ENCODE results near the gene ZNF700. TPM values are rescaled to one million over a fixed set of nuclear protein-coding genes. Genes with fewer than 3 reads are reported as not detected.
A peak's percentile ranks its signal among the peaks of the same experiment; 100 is the strongest.
"Not testable (repeated sequence)": the region's sequence is repeated elsewhere in the genome, so short reads cannot be mapped to it uniquely, and the experiment has no call there.

Gene ZNF700
- 5.6 TPM for total RNA-seq

DNA sequence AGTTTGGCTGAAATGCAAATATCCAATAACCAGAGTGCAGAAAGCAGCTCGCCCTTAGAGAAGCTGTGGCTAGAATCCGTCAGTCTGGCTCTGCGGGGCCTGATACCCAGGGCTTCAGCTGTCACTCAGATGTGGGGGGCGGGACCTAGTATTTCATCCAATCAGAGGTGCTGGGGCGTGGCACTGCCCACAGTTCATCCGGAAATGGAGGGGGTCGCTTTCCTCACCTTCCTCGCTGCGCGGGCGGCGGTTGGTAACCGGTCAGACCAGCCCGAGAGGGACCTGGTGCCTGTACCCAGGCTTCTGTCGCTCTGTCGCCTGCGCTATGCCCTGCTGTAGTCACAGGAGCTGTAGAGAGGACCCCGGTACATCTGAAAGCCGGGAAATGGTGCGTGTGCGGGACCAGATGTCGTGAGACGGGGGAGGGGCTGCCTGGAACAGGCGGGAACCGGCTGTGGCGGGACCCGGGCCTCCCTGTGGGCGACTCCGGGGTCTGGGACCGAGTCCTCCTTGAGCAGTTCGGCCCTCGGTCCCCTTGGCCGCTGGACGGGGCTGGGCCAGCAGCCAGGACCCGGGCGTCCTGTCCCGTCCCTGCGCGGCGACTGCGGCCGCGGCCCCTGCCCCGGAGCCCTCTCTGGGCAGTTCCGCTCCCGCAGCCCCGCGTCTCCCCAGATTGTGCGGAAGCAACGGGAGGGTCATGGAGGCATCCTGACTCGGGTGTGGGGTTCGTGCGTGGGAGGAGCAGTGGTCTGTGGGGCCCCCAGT is at the start of gene ZNF700:
TSS of gene ZNF700 (plus strand) at position 222 of the 765 bp plus-strand sequence. CDS start at position 326, 104 bp downstream.
- peak; percentile 96 for DNase-seq (ENCODE audit: low spot score)
- ATAC-seq = peak; percentile 93

GRCh38 chr19:11879687-11880266 is 45.1 kb upstream of the ZNF700 start:
- ATAC-seq = peak; percentile 59
- not testable (repeated sequence) for DNase-seq (ENCODE audit: low spot score)

DNA sequence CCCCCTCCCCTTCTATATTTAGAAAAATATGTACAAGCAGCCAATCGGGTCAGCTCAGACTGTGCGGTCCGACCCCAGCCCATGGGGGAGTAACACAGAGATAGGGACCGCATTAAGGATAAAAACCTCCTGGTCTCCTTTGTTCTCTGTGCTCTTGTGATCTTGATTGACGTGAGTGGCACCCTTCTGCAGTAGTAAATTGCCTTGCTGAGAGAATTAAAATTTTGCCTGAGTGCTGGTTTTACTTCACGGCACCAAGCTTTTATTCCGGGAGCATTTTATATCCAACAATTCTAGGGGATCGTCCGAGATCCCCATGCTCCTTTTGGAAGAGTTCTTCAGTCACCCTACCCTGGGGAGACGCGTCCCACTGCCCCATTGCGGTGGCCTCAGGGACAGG is 44.3 kb upstream of the ZNF700 start:
- no peak for ATAC-seq
- no peak for DNase-seq (ENCODE audit: low spot score)

DNA sequence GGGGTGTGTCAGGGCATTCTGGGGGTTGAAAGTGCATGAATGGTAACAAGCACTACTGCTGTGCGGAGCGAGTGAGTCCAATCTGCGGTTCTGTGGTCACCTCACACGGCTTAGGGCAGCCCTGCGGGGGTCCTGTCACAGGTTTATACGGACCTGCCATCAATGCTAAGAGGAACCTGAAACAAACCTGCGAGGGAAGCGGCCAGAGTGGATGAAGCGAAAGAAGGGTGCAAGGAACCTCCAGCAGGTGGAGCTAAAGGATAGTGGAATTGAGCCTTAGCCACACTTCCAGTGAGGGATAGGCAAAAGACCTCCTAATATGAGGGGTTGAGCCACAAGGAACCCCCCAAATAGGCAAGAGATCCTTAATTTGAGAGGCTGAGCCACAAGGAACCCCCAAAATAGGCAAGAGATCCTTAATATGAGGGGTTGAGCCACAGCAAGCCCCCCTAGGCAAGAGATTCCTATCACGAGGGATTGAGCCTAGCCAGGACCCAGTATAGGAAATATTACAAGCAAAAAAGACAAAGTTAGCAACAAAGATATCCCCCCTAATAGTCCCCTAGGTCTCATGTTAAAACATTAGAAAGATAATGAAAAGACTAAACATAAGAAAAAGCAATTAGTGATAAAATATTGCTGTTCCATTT is 43.6 kb upstream of the ZNF700 start:
- ATAC-seq = peak; percentile 99
- DNase-seq (ENCODE audit: low spot score) = peak; percentile 63

DNA sequence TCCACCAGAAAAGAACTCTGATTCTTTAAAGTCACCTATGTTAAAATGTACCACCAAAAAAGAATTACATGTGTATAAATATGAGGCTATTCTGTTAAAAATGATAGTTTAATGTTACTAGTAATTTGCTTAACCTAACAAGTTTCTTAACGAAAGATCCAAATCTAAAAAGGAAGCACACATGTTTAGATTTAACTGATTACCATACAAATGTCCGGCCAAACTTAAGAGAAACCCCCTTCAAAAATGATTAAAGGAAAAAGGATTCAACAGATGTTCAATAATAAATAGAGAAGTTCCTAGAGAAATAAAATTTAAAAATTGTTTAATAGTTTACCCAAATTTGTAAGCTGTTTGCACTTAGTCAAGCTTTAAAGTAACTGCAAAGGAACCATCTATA is 42.3 kb upstream of the ZNF700 start:
- ATAC-seq = no peak
- no peak for DNase-seq (ENCODE audit: low spot score)

DNA sequence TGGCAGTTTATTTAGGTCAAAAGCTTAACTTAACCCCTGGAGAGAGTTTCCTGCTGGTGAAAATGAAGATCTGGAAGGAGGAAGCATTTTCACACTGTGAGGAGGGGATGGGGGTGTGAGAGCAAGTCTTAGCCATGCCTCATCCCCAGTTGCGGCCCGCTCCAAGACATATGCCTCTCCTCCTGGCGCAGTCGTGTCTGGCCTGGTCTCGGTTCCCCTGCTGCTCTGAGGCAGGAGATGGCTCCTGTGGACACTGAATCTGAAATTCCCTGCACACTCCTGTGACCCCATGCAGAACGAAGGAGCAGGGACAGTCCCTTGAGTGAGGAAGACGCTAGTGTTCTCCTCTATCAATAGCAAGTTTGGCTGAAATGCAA is 37.7 kb upstream of the ZNF700 start:
- peak; percentile 18 for ATAC-seq
- DNase-seq (ENCODE audit: low spot score) = no peak

DNA sequence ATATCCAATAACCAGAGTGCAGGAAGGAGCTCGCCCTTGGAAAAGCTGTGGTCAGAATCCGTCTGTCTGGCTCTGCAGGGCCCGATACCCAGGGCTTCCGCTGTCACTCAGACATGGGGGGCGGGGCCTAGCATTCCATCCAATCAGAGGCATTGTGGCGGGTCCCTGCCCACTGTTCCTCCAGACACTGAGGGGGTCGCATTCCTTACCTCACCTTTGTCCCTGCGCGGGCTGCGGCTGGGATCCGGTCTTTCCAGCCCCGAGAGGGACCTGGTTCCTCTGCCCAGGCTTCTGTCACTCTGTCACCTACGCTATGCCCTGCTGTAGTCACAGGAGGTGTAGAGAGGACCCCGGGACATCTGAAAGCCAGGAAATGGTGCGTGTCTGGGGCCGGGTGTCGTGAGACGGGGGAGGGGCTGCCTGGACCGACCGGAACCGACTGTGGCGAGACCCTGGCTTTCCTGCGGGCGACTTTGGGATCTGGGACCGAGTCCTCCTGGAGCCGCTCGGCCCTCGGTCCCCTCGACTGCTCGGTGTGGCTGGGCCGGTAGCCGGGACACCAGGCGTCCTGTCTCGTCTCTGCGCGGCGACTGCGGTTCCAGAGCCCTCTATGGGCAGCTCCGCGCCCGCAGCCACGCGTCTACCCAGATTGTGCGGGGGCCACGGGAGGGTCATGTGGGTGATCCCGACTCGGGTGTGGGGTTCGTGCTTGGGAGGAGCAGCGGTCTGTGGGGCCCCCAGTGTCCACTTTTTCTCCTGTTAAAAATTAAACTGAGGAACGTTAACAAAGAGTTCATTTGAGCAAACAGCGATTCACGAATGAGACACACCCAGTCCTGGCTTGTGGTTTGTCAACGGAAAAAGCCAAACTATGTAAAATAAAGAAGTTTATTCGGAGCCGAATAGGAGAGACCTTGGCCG is 37.0 kb upstream of the ZNF700 start, which contains the start of gene ZNF69:
TSS of gene ZNF69 (plus strand) at position 172 of the 921 bp plus-strand sequence. CDS start at position 314, 142 bp downstream.
- peak; percentile 98 for ATAC-seq
- peak; percentile 93 for DNase-seq (ENCODE audit: low spot score)

- DNase-seq (ENCODE audit: low spot score); ATAC-seq: not testable (repeated sequence)
These were observed 35.0 kb upstream of the ZNF700 start for GRCh38 chr19:11889901-11890300.

GRCh38 chr19:11890634-11891033 is 34.3 kb upstream of the ZNF700 start:
- ATAC-seq (no peak), DNase-seq (ENCODE audit: low spot score) (no peak)

- ATAC-seq (no peak), DNase-seq (ENCODE audit: low spot score) (no peak)
These were observed 30.1 kb upstream of the ZNF700 start for GRCh38 chr19:11894851-11895250.

GRCh38 chr19:11902228-11902627 is 22.7 kb upstream of the ZNF700 start:
- no peak for ATAC-seq
- no peak for DNase-seq (ENCODE audit: low spot score)

- DNase-seq (ENCODE audit: low spot score) (no peak), ATAC-seq (no peak)
These were observed 19.0 kb upstream of the ZNF700 start for GRCh38 chr19:11905928-11906327.

- not testable (repeated sequence) for ATAC-seq; DNase-seq (ENCODE audit: low spot score)
These were observed 13.0 kb upstream of the ZNF700 start for GRCh38 chr19:11911937-11912336.

GRCh38 chr19:11914417-11915051 is 10.4 kb upstream of the ZNF700 start:
- ATAC-seq; DNase-seq (ENCODE audit: low spot score): not testable (repeated sequence)

DNA sequence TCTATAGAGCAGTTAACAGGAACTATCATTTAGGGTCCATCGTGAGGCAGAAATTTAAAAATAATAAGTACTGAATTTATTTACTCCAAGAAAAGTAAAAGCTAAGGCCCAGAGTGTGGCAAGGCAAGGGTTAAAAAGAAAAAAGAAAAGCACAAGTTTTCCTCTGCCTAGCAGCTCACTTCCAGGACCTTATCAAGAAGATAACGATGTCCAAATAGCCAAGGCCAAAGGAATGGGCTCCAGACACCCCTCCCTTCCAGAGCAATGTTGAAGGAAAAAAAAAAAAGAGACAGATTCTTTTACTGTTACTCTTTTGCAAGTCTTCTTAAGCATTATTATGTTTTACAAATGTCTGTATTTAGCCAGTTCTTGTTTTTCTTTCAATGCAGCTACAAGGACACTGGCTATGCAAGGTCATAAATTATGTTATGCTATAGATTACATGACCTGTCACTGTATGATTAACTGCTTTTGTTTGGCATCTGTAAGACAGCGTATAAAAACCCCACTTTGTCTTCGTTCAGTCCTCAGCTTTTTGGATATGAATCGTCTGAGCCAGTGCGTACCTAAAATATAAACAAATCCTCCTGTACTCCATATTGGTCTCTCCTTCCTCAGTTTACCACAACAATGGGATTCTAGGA is 2.9 kb upstream of the ZNF700 start:
- no peak for DNase-seq (ENCODE audit: low spot score)
- ATAC-seq = no peak

DNA sequence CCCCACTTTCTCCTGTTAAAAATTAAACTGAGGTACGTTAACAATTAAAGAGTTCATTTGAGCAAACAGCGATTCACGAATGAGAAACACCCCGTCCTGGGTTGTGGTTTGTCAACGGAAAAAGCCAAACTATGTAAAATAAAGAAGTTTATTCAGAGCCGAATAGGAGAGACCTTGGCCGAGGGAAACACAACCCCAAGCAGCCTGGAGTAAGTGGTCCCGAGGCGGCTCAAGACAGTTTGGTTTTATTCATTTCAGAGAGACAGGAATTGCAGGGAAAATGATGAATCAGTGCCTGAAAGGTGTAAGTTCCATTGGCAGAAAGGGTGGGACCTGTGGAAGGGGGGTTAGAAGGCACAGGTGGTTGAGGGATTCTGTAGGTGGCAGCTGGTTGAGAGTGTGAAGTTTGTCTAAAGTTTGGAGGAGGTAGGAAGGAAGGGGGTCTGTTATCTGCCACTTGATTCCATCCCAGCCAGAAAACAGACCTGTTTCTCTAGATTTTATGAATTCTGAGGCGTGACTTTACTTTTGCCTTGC is 812 bp downstream of the ZNF700 start:
- DNase-seq (ENCODE audit: low spot score) = not testable (repeated sequence)
- ATAC-seq = peak; percentile 5

- DNase-seq (ENCODE audit: low spot score) (no peak), ATAC-seq (no peak)
These were observed 2.3 kb downstream of the ZNF700 start for GRCh38 chr19:11927227-11927626.

- no peak for ATAC-seq
- no peak for DNase-seq (ENCODE audit: low spot score)
These were observed 6.1 kb downstream of the ZNF700 start for GRCh38 chr19:11931051-11931450.

- DNase-seq (ENCODE audit: low spot score) (no peak), ATAC-seq (no peak)
These were observed 6.6 kb downstream of the ZNF700 start for GRCh38 chr19:11931513-11931912.

All from left lobe of liver (tissue), 2 donors.